A204.1 (cell line): Measurements from ENCODE around the gene CCDC188.

ENCODE experiments used
- FAIRE-seq: peaks from 2 replicates; lab custom pipeline; 2012; peaks lifted over from hg19 to GRCh38; lab: Jason Lieb, UNC

CCDC188 gene

DNA sequence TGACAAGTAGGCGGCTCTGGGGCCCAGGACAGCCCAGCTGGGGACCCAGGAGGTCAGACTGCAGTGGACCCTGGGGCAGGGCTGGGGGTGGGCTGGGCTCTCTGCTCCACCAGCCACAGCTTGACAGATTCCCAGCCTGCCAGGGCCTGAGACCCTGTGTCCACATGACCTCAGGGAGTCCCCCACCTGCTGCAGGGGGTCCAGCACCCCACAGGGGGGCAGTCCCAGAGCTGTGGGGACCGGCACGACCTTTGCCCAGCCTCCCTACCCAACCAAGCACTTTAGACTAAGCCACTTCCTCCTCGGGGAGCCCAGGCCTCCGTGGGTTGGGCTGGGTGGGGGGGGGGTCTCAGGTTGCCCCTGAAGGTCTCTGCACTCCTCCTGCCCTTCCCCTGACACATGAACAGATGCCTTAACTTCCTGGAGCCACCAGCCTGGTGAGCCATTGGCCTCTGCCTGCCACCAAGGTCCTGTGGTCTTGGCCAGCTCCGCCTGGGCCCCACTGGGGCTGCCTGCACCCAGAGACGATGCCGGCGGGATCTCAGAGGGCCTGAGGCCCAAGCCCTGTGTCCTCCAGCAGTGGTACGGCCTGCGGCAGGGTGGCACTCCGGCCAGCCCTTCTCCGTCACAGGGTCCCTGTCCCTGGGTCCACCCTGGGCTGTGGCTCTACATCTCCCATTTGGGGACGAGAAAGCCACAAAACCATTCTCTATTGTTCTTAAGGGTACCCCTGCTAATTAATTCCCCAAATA is 3.4 kb downstream of the CCDC188 start:
- no peak for FAIRE-seq

DNA sequence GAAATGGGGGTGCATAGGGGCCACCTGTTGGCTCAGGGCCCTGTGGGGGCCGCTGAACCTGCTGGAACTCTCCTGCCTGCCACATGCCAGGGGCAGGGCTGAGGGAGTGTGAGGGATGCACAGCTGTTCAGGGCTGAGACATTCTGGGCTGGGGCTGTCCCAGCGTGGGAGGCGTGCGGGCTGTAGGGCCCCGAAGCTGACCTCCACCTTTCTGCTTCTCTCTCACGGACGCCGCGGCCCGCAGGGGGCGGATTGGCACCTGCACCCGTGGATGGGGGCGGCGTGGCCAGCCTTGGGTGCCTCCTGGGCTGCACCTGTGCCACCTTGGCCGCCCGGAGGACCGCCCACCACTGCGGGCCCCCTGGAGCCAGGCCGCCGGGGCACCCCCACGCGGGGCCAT is 4.1 kb downstream of the CCDC188 start:
- FAIRE-seq, result no peak

DNA sequence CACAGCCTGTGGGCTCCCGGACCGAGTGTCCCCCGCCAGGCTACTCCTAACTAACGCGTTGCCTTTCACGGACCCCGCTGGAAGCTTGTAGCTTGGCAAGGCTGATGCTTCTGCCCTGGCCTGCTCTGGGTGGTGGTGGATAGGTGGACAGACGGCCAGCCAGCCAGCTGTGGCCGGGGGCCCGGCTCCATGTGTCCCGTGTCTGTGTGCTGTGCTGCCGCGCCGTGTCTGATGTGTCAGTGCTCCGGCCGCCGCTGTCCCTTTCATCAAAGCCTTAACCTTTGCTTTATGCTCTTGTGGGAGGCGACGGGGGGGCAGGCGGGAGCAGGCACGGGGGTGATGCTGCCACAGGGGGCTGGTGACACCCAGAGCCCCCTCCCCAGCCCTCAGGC is 5.0 kb downstream of the CCDC188 start:
- FAIRE-seq, result no peak

DNA sequence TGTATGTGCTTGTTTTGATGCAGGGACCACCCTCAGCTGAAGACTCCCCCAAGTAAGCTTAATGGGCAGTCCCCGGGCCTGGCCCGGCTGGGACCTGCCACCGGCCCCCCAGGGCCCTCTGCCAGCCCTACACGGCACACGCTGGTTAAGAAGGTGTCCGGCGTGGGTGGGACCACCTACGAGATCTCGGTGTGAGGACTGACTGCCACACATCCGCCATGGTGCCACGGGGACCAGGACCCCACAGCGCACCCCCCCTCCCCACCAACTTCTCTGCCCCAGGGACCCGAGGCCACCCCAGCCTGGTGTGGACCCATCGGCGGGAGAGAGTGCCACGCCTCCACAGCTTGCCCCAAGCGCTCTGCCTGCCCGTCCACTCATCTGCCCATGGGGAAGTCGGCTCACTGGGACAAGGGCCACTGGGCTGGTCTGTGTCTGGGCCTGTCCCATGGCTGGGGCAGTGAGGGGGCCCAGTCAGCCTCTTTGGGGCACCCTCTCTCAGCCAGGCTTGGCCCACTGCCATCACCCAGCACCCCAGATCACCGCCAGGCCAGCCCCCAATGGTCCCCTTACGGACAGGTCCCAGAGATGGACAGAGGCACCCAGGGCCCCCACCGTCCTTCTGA is 5.5 kb downstream of the CCDC188 start:
- FAIRE-seq, result no peak

DNA sequence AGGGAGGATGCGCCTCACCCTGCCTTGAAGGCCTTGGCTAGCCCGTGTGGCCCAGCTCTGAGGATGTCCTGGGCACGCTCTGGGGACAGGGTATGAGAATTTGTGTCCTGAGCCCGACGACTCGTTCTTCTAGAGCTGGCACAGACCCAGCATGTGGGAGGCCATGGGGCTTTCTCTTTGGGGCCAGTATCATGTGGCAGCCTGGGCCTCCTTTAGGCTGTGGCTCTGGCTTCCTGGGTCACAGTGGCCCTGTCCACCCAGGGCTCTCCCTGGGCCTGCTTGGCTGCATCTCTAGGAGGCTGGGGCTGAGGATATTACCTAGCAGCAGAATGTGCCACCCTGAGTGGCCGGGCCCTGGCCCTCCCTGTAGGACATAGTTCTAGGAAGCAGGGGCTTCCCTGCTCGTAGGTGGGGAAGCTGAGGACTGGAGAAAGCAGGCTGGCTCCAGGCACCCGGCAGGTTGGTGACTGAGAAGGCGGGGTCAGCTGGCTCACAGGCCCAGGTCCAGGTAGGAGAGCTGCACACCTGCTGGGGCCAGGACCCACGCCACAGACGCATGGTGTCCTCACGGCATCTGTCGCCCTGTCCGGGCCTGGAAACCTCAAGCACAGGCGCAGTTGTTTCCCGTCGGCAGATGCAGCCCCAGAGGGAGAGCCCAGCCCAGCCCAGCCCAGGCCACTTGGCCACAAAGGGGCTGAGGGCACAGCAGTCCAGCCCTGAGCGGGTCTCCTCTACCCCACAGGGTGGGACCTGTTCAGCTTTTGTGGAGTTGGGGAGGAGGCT is 6.8 kb downstream of the CCDC188 start:
- no peak for FAIRE-seq

DNA sequence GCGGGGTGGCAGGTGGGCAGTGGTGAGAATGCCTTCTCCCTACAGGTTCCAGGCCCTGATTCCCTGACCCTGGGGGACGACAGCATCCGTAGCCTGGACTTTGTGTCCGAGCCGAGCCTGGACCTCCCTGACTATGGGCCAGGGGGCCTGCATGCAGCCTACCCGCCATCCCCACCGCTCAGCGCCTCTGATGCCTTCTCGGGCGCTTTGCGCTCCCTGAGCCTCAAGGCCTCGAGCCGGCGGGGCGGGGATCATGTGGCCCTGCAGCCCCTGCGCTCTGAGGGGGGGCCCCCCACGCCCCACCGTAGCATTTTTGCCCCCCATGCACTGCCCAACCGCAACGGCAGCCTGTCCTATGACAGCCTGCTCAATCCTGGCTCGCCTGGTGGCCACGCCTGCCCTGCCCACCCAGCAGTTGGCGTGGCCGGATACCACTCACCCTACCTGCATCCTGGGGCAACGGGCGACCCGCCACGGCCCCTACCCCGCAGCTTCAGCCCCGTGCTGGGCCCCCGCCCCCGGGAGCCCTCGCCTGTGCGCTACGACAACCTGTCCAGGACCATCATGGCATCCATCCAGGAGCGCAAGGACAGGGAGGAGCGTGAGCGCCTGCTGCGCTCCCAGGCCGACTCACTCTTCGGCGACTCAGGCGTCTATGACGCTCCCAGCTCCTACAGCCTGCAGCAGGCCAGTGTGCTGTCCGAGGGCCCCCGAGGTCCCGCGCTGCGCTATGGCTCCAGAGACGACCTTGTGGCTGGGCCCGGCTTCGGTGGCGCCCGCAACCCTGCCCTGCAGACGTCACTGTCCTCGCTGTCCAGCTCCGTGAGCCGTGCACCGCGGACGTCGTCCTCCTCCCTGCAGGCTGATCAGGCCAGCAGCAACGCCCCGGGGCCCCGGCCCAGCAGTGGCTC is 7.9 kb downstream of the CCDC188 start:
- FAIRE-seq, result no peak

DNA sequence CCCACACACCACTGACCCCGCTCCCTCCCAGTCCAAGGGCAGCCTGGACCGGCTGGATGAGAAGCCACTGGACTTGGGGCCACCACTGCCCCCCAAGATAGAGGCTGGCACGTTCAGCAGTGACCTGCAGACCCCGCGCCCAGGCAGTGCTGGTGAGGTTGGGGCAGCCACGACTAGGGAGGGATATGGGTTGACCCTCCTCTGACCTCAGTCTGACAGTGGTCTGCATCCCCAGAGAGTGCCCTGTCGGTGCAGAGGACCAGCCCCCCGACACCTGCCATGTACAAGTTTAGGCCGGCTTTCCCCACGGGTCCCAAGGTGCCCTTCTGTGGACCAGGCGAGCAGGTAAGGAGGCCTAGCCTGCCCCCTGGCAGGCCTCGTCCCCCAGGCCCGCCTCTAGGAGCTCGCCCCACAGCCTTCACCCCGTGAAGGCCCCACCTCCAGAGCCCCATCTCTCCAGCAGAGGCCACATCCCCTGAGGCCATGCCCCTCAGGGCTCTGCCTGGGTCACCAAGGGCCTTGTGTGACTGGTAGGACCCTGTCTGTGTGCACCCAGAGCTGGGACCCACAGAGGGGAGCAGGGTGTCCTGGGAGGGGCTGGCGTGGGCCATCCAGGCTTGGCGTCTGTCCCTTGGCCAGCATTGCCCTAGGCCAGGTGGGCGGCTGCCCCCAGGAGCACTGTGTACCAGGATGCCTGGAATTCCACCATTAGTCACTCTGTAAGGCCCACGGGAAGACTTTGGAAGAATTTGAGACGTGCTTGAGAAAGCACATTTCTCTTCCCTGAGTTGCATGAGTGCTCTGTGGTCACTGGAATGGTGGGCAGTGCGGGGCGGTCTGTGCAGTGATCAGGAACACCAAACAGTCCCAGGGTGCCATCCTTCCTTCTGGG is 9.4 kb downstream of the CCDC188 start:
- no peak for FAIRE-seq

DNA sequence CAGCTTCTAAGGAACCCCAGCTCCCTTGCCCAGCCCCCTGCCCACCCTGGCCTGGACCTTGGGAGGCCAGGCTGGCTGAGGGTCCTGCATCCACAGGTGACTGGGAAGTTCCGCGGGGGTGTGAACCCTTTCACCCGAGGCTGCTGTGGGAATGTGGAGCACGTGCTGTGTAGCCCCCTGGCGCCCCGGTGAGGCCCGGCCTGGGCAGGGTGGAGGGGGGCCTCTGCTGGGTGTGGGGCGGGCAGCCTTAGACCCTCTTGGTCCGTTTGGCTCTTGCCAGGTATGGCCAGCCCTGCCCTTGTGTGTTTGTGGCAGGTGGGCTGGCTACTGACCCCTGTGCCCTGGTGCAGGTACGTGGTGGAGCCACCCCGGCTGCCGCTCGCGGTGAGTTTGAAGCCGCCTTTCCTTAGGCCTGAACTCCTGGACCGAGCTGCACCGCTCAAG is 10.3 kb downstream of the CCDC188 start:
- FAIRE-seq, result no peak

DNA sequence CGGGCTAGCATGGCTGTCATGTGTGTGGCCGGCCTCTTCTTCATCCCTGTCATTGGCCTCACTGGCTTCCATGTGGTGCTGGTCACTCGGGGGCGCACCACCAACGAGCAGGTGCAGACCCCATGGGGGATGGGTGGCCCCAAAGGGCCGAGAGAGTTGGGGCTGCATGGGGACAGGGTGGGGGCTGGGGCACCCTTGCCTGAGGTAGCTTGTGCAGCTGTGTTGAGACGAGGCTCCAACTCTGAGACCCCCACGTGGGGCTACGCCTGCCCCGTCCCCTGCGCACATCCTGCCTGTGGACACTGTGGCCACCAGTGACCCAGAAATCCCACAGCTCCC is 10.8 kb downstream of the CCDC188 start:
- no peak for FAIRE-seq

DNA sequence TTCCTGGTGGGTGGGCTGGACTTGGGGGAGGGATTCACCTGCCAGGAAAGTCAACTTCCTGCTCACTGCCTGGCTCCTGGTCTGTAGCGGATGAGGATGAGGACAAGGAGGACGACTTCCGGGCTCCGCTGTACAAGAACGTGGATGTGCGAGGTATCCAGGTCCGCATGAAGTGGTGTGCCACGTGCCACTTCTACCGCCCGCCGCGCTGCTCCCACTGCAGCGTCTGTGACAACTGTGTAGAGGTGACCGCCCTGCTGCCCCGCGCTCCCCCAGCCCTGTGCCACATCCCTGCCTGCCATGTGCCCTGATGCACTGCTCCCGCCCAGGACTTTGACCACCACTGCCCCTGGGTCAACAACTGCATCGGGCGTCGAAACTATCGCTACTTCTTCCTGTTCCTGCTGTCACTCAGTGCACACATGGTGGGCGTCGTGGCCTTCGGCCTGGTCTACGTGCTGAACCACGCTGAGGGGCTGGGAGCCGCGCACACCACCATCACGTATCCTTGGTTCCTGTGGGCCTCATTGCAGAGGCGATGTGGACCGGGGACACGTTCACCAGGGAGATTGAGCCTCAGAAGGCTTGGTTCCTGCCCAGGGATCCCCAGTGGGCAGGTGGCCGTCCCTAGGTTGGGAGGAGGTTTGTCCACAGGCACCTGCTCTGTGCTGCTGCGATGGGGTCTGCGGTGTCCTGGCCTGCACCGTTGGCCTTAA is 11.3 kb downstream of the CCDC188 start:
- no peak for FAIRE-seq

DNA sequence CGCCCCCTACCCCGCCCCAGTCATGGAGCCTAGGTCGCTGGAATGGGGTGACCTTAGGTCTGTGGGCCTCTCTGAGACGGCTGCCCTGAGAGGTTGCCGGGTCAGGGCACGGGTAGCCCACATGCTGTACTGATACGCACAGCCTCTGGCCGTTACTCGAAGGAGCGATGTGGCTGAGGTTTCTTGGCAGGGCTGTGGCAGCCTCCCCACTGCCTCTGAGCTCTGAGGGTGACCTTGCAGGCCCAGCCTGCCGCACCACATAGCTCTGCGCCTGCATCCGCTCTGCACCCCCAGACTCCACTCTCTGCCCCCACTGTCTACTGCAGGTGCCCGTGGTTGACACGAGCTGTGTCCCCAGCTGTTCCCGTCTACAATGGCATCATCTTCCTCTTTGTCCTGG is 12.0 kb downstream of the CCDC188 start:
- no peak for FAIRE-seq

DNA sequence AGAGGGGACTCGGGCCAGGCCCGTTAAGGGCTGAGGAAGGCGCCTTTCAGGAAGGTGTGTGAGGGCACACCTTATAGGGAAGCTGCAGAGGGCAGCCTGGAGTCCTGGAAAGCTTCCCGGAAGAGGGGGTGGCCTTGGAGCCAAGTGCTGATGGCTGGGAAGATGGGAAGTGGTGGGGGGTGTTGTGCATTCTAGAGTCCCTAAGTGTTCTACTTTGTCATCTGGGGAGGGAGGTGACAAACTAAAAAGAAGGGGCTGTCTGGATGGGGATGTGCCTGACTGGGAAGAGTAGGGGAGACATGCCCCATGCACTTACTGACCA is 12.5 kb downstream of the CCDC188 start:
- FAIRE-seq, result no peak

DNA sequence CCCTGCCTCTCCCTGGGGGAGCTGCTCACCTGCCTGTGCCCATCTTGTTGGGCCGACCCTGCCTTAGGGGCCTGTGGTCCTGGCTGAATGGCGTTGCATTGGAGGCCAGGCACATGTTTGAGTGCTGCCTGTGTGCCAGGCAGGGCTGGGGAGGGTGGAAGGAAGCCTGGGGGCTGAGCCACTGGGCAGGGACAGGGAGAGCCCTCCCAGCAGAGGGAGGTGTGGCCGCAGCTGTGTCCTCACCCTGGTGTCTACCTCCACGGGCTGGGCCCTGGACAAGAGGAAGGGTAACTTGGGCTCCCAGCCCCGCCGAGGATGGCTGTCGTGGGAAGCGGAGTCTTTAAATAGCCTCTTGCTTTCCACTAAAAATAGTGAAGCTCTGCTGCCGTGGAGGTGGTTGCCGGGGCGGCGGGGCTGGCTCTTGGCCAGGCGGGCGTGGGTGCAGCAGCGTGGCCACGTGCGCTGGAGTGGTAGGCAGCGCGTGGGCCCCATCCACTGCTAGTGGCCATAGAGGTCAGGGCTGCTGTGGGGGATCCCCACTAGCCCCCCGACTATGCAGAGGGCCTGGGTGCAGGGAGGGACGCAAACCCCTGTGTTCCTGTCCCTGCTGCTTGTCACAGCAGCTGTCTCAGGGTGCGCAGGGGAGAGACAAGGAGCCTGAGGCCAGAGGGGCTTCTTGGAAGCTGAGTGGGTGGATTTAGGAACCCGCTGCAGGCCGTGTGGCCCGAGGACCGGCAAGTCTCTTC is 13.0 kb downstream of the CCDC188 start:
- FAIRE-seq, result no peak

DNA sequence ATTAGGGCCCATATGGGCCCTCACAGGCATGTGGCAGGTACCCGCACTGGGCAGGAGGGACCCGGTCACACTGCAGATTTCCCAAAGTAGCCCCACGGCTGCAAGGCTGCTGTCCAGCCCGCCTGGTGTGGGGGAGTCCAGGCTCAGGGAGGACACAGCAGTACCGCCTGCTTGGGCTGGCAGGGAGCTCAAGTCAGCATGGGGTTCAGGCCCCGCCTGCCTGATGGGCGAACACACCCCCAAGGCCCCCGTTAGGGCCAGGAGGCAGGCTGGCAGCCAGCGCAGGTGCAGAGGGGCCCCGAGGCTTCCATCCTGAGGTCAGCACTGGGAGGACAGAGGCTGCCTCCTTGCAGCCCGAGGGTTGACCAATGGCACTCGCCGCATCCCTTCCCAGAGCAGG is 13.7 kb downstream of the CCDC188 start:
- FAIRE-seq, result no peak

DNA sequence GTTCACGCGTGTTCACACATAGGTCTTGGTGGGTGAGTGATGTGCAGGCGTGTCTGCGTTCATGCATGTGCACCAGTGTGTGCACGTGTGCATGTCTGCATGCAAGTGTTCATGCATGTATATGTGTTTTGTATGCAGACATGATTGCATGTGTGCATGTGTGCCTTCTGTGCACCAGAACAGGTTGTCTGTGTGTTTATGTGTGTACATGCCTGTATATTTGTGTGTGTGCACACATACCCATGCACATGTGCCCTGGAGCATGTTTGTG is 14.3 kb downstream of the CCDC188 start:
- no peak for FAIRE-seq

DNA sequence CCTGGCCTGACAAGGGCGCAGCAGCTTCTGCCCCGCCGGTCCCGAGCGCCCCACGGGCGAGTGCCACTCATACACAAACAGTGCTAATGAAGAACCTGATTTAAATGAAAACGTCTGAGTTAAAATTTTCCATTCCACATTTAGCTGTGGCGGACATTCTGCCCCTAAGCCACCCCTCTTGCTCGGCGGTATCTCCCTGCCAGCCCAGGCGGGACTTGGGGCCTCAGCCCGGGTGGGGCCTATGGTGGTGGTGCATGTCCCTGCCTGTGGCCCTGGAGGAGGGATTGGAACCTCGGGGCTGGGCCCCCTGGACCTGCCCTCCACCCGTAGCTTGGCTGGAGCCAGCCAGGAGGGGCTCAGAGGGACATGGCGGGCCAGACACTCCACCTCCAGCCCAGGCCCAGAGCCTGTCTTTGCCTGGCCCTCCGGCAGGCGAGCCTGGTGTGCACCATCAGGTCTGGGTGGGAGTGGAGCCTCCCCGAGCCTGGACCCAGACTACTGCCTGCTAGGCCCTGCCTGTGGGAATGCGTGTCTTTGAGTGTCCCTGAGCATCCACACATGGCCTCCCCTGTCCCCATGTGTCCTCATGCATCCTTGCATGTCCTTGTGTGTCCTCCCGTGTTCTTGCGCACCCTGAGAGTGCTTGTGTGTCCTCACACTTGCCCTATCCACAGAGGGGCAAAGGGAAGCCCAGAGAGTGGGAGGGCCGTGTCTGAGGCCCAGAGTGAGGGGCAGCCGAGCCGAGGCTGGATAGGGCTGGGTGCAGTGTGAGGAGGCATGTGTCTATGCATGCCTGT is 14.9 kb downstream of the CCDC188 start:
- FAIRE-seq, result no peak

DNA sequence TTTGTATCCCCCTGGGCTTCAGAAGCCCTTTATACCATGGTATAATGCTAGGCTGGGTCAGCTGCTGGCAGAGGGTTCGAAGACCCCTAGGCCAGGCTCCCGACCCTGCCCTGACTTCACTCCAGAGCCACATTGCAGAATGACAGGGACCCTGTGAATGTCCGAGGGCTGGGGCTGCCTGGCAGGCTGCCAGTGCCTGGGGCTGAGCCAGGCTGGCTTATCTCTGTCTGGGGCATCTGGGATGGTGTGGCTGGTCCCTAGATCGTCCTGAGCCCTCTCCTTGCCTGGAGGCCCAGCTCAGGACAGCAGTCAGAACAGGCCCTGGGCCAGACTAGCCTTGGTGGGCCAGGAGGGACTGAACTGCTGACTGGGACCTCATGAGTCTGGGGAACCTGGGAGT is 15.6 kb downstream of the CCDC188 start:
- FAIRE-seq, result no peak

DNA sequence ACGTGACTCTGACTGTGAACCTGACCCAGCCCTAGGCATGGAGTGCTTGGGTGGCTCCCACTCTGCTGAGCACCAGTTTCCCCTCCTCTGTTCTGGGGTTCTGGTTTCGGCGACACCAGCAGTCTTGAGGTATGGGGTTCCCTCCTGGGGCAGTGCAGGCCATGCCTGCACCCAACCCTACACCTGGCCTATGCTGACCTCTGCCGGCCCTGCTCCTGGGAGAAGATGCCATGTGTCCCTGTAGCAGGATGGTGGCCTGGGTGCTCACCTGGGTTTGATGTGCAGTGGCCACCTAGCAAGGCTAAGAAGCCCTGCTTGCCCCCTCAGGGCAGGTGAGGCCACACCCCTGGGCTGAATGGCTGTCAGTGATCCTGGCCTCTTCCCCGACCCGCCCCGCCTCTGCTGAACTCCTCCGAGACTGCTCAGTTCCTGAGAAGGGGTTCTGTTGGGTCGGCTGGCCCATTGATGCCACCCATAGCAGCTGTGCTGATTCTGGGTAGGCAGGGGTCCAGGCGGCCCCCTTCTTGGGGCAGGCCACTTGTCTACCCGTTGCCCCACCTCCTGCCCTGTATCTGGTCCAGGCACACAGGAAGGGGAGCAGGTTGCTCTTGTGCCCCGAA is 16.8 kb downstream of the CCDC188 start:
- FAIRE-seq, result no peak

DNA sequence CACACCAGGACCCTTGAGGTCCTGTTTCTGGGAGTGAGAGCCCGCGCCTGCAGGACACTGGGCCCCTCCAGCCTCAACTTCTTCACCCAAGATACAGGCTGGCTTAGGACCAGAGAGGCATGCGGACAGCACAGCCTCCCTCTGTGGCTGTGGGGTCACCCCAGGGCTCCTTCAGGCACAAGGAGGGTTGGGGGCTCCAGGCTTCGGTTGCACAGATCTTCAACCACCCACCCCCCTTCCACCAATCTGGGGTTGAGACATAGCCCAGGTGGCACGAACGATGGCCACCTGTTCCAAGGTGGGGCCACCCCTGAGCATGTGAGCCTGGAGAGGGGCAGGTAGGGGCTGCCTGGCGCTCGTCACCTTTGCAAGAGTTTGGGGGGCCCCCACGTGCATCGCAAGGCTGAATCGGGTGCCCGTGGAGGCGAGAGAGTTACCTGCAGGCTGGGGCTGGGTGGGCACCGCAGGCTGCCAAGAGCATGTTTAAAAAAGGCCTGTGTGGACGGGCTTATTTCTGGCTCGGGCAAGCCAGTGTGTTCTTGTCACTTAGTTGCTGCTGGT is 18.1 kb downstream of the CCDC188 start:
- FAIRE-seq, result no peak
